Stimulated activated CD8-positive, alpha-beta memory T cell treated with anti-CD3 and anti-CD28 coated beads, Interleukin-4, amount 100 ng/mL, for 48 hours (primary cell): ENCODE measurements around the gene AFAP1.

Experiments used
- DNase-seq: peaks from one replicate; pipeline ENCODE4 v3.0.0-alpha.2; 2020

Gene AFAP1

DNA sequence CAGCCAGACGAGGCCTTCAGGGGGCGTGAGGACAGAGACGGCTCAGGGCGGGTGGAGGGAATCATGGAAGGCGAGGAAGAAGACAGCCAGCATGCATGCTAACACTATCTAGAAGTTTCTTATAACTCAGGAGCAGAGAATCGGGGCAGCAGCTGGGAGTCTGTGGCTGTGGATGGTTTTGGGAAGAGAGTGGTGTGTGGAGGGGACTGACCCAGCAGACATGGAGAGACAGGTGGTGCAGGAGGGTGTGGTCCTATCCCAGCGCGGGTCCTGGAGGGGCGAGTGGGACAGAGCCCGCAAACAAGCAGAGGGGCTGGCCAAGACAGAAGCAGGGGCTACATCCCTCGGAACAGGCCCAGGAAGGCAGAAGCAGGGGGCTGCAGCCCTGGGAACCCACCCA is 192.1 kb downstream of the AFAP1 start:
- DNase-seq: no peak

DNA sequence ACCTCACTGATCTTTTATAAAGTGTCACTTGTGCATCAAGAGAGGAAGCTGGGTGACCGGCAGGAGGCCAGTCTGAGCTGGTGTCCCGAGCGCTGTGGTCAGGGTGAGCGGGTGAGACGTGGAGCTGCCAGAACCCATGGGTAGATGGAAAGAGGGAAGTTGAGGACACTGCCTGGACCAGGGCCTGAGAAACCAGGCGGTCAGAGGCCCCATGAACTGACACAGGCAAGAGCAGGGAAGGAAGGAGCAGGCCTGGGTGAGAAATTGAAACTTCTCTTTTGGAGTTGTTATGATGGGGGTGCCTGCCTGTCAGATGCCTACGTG is 192.6 kb downstream of the AFAP1 start:
- no peak for DNase-seq

DNA sequence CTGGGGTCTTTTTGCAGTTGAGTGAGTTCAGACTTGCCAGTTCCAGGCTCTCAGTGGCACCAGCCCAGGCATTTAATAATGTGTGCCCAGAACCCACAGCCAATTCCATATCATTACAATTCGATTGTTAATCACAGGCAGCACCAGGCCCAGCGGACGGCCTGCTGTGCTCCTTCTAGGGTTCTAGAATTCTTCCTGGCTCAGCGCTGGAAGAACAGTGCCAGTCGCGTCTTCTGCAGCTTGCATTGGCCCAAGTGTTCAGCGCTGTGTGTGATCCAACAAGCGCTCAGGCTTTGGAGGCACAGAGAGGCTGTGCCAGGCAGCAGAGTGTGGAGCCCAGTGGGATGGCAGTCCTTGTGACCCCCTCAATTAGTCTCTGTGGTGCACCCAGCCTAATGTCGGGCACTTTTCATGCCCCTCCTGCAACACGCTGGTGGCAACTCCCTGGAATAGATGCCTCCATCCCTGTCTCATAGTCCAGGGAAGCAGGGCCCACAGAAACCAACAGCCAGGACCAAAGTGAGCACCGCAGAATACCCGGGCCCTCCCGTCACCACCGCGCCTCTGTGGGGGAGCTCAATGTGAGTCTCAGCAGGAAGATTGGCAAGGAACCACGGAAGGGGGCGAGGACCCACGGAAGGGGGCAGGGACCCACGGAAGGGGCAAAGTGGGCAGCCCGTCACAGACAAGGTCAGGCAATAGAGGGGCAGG is 193.2 kb downstream of the AFAP1 start:
- DNase-seq: no peak

DNA sequence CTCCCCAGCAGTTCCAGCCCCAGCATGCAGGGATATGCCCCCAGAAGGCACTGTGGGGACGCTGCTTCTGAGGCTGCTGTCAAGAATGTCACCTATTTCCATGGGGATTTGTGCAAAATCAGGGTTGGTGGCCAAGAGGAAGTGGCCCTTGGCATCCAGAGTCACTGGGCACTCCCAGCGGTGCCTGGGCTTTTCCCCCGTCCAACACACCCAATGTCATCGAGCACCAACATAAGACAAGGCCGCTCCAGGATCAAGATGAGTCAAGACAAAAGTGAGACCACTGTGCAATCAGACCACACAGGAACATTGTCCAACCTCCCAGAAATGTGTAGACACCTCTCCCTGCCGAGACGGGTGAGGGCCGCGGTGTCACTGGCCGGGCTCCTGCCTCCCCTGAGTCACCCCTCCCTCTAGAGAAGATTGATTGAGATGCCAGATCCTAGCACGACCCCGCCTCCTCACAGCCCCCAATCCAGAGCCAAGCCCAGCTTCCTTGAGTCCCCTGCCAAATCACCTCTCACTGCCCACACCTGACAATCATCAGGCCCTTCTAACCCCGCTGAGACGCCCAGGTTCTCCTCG is 194.3 kb downstream of the AFAP1 start:
- no peak for DNase-seq

DNA sequence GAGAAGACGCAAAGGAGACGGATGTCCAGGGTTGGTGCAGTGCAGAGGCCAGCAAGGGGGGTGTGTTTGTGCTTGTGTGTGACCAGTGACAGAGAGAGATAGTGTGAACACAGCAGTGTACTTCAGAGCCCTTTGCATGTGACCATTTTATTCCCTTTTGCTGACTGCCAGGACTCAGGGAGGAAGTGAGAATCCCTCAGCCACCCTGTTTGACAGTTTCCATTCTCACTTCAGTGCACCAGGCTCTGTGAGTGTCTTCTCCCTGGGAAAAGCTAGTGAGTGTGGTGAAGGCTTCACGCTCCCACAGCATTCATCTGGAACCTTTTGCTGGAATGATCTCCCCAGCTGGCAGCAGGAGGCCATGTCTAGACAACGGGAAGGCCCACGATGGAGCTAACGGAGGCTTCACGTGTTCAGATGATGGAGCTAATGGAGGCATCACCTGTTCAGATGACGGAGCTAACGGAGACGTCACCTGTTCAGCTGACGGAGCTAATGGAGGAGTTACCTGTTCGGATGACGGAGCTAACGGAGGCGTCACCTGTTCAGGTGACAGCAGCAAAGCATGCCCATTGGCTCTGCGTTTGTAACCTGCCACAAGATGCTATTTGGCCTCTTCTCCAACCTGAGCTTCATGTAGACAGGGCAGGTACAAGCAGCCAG is 195.4 kb downstream of the AFAP1 start:
- no peak for DNase-seq

DNA sequence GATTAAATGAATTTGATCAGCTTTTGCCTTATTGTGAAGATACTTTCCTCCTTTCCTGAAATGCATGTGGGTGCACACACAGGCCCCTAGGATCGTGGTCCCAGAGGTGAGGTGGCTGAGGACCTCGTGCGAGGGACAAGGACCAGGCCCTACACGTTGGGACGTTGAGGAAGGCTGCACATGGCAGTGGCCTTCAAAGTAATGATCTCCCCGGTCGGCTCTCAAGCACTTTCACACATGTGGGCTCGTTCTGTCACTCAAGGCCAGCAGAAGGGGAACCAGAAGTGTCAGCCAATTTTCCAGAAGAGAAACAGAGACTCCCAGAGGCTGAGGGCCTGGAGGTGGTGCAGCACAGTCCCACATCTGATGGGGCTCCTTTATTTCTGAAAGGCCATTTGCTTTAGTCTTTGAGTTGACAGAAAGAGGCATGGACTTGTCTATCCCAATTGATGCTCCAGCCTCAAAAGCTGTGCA is 196.8 kb downstream of the AFAP1 start:
- no peak for DNase-seq

DNA sequence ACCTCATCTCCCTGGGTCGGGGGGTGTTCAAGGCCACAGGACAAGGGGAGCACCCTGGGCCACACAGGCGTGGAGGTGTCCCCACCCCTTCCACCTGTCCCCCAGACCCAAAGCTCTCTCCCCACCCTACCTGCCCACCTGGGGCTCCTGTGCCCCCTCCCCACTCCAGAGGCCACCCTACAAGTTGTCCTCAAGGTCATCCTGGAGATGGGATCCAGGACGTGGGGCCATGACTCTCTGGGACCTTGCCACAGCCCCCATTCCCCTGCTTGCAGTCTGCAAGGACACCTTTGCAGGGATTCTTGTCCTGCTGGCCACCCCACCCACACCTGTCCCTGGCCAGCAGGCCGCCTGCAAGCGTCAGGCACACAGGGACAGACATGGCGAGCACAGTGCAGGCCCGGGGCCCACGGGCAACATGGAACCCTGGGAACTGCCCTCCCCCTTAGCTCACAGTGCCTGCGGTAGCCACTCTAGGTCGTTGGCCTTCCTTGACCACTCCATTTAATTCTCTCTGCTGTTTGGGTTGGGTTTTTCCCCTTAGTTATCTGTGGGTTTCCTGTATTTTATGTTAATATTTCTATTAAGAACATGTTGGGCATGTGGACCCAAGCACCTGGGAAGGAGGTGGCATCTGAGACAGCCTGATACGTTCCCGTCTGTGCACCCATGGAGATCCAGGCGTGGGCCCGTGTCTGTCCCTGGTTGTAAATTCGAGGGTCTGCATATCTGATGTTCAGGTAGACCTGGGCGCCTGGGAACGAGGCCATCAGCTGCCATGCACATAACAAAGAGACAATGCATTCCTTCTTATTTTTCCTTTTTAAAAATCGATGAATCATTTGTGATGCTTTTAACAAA is 197.5 kb downstream of the AFAP1 start:
- DNase-seq: no peak

DNA sequence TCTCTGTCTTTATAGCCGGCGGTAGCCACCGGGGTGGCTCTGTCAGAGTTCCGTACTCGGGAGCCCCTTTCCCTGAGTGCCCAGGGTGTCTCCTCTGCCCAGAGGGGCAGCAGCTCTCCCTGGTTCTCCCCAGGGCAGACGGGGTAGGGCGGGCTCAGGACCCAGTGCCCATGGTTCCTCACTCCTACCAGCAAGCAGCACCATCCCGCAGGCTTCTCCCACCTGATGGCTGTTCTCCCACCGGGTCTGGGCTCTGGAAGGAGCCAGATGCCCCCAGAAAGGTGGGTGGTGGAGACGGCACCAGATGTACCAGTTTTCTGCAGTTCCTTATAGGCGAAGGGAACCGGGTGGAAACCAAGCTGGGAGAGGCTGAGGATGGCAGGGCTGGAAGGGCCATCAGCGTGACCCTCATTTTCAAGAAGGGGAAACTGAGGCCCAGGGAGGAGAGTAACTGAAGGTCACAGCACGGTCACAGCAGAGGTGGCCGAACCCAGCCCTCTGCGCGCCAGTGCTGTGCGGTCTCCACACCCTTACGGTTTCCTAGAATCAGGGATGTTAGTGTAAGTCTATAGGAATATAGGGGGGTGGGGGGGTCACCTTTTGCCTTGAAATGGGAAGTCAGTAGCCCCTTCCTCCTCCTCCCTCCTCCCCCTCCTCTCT is 198.7 kb downstream of the AFAP1 start:
- DNase-seq: no peak

DNA sequence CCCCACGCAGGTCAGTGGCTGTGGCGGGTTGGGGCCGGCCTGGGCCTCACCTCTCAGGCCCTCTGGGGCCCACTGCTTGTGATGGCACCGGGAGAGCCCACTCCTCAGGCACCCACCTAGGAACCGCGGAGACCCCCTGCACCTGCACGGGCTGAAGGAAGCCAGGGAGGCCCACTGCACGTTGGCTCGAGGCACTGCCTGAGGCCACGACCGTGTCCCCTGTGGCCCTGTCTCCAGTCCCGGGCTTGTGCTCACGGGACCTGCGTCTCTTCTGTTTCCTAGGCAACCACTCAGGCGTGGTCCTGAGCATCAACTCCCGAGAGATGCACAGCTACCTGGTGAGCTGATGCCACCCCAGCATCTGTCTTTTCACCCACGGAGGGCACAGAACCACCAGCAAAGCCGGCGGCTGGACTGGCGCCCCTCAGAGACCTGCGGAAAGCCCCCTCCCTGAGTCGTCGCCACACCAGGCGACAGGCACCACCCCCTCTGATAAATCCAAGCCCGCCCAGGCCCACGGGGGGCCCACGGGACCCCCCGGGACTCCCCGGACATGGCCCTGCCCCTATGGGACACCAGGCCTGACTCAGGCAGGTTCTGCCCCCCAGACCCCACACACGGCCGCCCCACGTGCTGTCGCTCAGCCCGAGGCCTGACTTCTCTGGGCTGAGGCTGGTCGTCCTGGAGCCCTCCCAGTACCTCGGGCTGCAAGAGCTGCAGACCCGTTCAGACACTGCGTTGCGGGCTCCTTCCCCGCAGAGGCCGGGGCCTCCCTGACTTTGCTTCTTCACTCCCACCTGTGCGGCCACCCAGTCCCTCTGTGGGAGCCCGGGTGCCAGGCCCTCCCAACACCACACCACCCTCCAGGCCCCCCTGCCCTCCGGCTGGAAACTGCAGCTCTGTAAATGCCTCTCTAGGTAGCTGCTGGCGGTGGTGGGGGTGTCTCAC is 199.5 kb downstream of the AFAP1 start:
- DNase-seq: no peak

DNA sequence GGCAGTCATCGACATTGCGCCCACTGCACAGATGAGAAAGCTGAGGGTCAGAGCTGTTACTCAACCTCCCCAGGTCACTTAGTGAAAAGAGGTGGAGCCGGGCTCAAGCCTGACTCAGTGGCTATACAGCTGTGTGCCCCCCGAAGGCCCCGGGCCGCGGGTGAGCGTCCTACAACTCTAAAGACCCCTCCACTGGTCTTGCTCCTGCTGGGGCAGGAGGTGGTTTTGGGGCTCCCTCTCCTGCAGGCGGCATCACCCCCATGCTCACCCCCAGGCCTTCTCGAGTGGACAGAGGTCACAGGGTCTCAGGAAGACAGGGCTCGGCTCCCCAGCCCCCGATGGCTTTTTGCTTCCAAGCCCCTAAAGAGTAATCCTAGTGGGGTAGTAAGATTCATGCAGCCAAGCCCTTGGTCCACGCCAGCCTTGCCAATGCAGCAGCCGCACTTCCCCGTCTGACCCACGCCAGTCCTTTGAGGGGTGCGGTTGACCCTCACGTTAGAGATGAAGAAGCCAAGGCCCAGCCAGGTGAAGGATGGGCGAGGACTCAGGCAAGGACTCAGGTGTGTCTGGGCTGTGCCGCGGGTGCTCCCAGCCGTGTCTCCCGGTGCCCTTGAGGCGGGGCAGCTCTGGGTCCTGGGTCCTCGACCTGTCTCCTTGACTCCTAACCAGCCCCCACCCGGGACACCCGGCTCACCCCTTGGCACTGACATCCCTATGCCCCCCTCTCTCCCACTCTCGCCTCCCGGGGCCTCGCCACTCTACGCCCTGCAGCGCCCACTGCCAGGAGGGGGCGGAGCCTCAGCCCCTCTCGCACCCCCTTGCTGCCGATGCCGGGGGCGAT is 200.4 kb downstream of the AFAP1 start:
- DNase-seq: no peak

DNA sequence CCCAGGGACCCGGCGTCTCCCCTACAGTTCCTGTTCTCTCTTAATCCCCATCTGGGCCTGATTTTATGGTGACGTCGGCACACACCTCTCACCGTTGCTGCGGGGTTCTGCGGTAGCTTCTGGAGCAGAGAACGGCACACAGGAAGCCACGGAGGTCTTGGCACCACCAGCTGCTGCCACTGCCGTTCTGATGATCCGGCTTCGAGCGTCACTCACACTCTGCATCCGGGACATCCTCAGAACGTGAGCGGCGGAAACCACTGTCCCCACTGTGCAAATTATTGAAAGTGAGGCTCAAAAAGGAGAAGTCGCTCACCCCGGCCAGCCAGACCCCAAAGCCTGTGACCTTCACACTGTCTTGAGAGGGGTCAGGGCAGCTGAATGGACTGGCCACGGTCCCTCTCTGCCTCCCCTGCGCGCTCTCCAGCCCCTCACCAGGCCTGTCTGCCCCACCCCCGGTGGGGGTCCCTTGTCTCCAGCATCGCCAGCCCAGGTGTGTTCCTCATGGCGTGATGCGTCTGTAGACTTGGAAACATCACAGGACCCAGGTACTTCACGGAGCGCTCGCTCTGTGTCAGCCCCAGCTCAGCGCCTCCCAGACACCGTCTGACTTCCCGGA is 201.1 kb downstream of the AFAP1 start:
- no peak for DNase-seq

DNA sequence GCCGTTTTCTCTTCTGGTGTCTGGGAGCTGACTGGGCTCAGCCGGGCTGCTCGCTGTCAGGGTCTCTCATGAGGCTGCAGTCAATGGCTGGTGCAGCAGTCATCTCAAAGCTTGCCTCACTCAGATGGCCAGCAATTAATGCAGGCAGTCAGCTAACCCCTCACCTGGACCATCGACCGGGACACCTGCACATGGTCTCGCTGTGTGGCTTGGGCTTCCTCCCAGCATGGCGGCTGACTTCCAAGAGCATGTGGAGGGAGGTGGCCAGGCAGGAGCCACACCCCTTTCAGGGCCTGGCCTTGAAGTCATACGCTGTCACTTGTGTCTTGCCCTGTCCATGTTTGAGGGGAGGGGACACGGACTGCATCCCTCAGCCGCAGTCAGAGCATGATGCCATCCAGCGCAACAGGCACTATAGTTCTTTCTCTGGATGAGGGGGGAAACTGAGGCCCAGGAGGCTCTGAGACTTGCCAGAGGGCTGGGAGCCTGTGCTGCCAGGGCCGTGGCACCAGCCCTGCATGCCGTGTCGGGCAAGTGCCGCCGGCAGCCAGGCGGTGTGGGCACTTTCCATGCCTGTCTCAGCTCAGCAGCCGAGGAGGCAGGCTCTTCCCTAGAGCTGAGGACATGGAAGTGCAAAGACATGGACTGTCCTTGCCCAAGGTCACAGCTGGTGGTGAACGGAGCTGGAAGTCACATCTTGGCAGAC is 201.8 kb downstream of the AFAP1 start:
- no peak for DNase-seq

DNA sequence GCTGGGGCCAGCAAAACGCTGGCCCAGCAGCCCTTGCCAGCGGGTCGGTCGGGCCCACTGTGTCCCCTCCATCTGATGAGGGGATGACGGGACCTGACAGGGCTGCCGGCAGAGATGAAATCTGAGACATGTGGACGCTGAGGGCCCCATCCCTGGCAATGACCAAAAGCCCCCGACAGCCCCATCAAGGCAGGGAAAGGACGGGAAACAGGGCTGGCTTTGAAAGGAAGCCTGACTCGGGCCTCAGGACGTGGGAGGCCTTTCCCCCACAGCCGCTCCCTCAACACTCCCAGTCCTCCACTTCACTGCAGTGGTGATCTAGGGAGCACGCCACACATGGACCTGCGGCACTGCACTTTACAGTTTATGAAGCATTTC is 202.4 kb downstream of the AFAP1 start:
- DNase-seq: no peak

DNA sequence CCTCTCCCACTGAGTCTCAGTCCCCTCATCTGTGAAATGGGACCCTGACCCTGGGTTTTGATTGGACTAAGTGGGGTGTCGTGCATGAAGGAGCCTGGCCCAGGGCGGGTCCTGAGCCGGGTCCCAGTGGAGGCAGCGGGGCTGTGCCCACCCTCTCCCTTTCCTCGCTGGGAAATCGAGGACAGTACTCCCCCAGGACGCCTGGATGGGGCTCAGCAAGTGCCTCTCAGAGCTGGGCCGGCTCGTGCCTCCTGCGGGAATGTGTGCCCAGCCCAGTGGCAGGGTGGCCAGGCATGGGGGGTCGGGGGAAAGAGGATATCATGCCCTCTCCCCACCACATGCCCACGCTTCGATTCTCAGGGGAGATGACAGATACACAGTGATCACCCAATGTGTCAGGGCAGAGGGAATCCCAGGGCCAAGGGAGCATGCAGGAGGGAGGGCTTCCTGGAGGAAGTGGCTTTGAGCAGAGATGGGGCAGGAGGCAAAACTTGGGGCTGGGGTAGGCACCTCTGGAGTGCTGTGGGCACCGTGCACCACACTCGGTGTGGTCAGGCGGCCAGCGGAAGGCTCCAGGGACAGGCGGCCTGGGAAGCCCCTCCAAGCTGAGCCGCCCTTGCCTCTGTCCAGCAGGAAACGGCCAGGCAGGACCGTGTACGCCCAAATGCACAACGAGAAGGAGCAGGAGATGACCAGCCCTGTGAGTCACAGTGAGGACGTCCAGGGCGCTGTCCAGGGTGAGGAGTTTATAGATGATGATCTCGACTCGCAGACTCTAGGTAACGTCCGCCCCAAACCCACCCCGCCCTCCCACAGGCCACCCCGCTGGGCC is 203.0 kb downstream of the AFAP1 start:
- no peak for DNase-seq

DNA sequence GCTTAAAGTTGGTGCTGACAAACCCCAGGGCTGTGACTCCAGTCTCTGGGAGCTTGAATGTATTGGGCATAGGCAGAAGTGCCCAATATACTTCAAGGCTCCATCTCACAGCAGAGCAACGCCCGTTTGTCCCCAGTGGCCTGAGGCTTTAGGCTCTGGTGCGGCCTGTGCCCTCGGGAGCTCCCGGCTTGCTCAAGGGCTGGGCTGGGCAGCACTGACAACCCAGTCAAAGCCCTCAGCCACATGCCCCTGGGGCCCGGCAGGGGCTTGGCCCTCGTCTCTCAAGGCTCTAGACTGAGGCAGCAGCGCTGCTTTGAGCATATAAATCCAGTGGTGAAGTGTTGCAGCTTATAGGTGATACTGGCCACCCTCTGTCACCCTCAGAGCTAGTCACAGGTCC is 203.7 kb downstream of the AFAP1 start:
- no peak for DNase-seq

DNA sequence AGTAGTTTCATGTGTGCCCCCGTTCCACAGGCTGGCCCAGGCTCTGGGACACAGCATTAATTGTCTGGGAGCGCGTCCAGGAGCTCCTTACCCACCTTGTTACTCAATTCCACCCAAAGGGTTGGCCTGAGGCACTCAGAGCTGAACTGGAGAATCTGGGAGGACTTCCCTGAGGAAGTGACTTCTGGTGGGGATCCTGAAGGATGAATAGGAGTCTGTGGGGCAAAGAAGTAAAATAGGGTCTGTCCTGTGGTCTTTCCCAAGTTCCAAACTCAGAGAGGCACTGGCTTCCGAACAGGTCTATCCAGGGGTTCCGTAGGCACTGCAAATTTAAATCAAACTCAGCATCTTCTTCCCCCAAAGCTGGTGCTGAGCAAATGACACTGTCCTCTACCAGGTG is 204.3 kb downstream of the AFAP1 start:
- DNase-seq: no peak

DNA sequence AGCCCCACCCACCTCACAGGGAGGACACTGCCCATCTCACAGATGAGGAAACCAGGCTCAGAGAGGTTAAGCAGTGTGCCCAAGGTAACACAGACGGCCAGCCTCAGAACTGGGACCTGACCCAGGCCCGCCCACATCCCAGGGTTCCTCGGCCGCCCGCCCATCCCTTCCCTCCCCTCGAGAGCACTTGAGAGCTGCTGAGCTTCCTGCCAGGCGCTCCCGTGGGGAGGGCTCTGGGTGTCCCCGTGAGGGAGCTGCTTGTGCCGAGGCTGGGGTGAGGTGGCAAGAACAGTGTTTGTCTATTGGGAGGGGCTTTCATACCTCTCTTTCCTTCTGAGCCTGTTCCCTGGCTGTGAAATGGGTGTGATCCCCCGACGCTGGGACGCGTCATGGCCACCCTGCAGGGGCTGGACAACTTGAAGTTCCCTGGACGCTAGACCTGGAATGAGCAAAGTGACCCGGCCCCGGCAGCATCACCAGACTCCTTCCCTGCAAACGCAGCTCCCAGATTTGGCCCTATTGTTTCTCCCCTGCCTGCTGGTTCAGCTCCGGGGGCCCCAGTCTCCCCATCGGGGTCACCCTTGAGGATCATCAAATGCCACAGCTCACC is 204.9 kb downstream of the AFAP1 start:
- no peak for DNase-seq
